ENCODE data around the gene DCAKD. TPM values are rescaled to one million over a fixed set of nuclear protein-coding genes. Genes with fewer than 3 reads are reported as not detected.

Gene DCAKD
- 63.2 and 86.0 TPM in 2 replicates for total RNA-seq (2014; rRNA removed; shearing (Covaris generic); ENCODE audit: low replicate concordance)

GRCh38 chr17:45051060-45051719 is at the start of gene DCAKD:
Gene DCAKD (minus strand): TSS chr17:45051632. CDS start chr17:45034885, 16,747 bp downstream.
- DNase-seq (ENCODE audit: low read depth), result peak; percentile 96
- in situ Hi-C loops (cut with HindIII; ENCODE audit: low pct_unique_long_range_greater_than_20kb, low sequenced_read_pairs), result no loop called here

- peak; percentile 70 for DNase-seq (ENCODE audit: low read depth)
- in situ Hi-C loops (cut with HindIII; ENCODE audit: low pct_unique_long_range_greater_than_20kb, low sequenced_read_pairs), result no loop called here
Measured at GRCh38 chr17:45098869-45099616, 47.6 kb upstream of the DCAKD start.

GRCh38 chr17:45098081-45098868 is 46.8 kb upstream of the DCAKD start:
- no peak for DNase-seq (ENCODE audit: low read depth)
- in situ Hi-C loops (cut with HindIII; ENCODE audit: low pct_unique_long_range_greater_than_20kb, low sequenced_read_pairs), result no loop called here

GRCh38 chr17:45096926-45097325 is 45.5 kb upstream of the DCAKD start:
- in situ Hi-C loops (cut with HindIII; ENCODE audit: low pct_unique_long_range_greater_than_20kb, low sequenced_read_pairs), result no loop called here
- DNase-seq (ENCODE audit: low read depth), result no peak

- in situ Hi-C loops (cut with HindIII; ENCODE audit: low pct_unique_long_range_greater_than_20kb, low sequenced_read_pairs), result no loop called here
Measured at GRCh38 chr17:45096141-45096540, 44.7 kb upstream of the DCAKD start.

GRCh38 chr17:45093444-45094110 is 42.1 kb upstream of the DCAKD start:
- DNase-seq (ENCODE audit: low read depth), result no peak
- in situ Hi-C loops (cut with HindIII; ENCODE audit: low pct_unique_long_range_greater_than_20kb, low sequenced_read_pairs), result no loop called here

More at GRCh38 chr17:45096141-45096540, 44.7 kb upstream of the DCAKD start:
- no peak for DNase-seq (ENCODE audit: low read depth)

- in situ Hi-C loops (cut with HindIII; ENCODE audit: low pct_unique_long_range_greater_than_20kb, low sequenced_read_pairs), result no loop called here
- DNase-seq (ENCODE audit: low read depth), result peak; percentile 78
Measured at GRCh38 chr17:45092911-45093430, 41.5 kb upstream of the DCAKD start.

- in situ Hi-C loops (cut with HindIII; ENCODE audit: low pct_unique_long_range_greater_than_20kb, low sequenced_read_pairs), result no loop called here
- no peak for DNase-seq (ENCODE audit: low read depth)
Measured at GRCh38 chr17:45091778-45092425, 40.5 kb upstream of the DCAKD start.

- DNase-seq (ENCODE audit: low read depth), result no peak
- in situ Hi-C loops (cut with HindIII; ENCODE audit: low pct_unique_long_range_greater_than_20kb, low sequenced_read_pairs), result no loop called here
Measured at GRCh38 chr17:45090711-45091110, 39.3 kb upstream of the DCAKD start.

GRCh38 chr17:45088741-45089140 is 37.3 kb upstream of the DCAKD start:
- no peak for DNase-seq (ENCODE audit: low read depth)
- in situ Hi-C loops (cut with HindIII; ENCODE audit: low pct_unique_long_range_greater_than_20kb, low sequenced_read_pairs), result no loop called here

GRCh38 chr17:45087978-45088377 is 36.5 kb upstream of the DCAKD start:
- in situ Hi-C loops (cut with HindIII; ENCODE audit: low pct_unique_long_range_greater_than_20kb, low sequenced_read_pairs), result no loop called here

GRCh38 chr17:45087504-45087975 is 36.1 kb upstream of the DCAKD start:
- no peak for DNase-seq (ENCODE audit: low read depth)
- in situ Hi-C loops (cut with HindIII; ENCODE audit: low pct_unique_long_range_greater_than_20kb, low sequenced_read_pairs), result no loop called here

More at GRCh38 chr17:45087978-45088377, 36.5 kb upstream of the DCAKD start:
- DNase-seq (ENCODE audit: low read depth), result no peak

GRCh38 chr17:45086865-45087503 is 35.6 kb upstream of the DCAKD start:
- no peak for DNase-seq (ENCODE audit: low read depth)
- in situ Hi-C loops (cut with HindIII; ENCODE audit: low pct_unique_long_range_greater_than_20kb, low sequenced_read_pairs), result no loop called here

GRCh38 chr17:45086391-45086790 is 35.0 kb upstream of the DCAKD start:
- in situ Hi-C loops (cut with HindIII; ENCODE audit: low pct_unique_long_range_greater_than_20kb, low sequenced_read_pairs), result no loop called here
- DNase-seq (ENCODE audit: low read depth), result no peak

GRCh38 chr17:45081047-45081703 is 29.7 kb upstream of the DCAKD start:
- in situ Hi-C loops (cut with HindIII; ENCODE audit: low pct_unique_long_range_greater_than_20kb, low sequenced_read_pairs), result no loop called here
- DNase-seq (ENCODE audit: low read depth), result no peak

- no peak for DNase-seq (ENCODE audit: low read depth)
- in situ Hi-C loops (cut with HindIII; ENCODE audit: low pct_unique_long_range_greater_than_20kb, low sequenced_read_pairs), result no loop called here
Measured at GRCh38 chr17:45077643-45078042, 26.2 kb upstream of the DCAKD start.

Data from Caki2 (cell line).